Naive B cell (primary cell): ENCODE measurements around the gene FYN. TPM values are rescaled to one million over a fixed set of nuclear protein-coding genes. Genes with fewer than 3 reads are reported as not detected.

Experiments used
- ATAC-seq, 2 donors: fragments of 150-1000 bp; cut with Tn5 transposase; 2 replicates each; pipeline ENCODE4 v1.10.0; 2021; ENCODE audit warnings: low read depth in 2 of 2, mild to moderate bottlenecking in 2 of 2, moderate library complexity in 2 of 2
- DNase-seq: peaks from one replicate; pipeline ENCODE4 v3.0.0; 2022
- H3K27ac Mint-ChIP-seq, 6 donors: one replicate each; pipeline ENCODE4 v1.8.0; 2020 to 2022; ENCODE audit warnings: mild to moderate bottlenecking in 6 of 6, mixed read lengths in 6 of 6, moderate library complexity in 5 of 6, inconsistent platforms in 2 of 6
- H3K27me3 Mint-ChIP-seq, 3 donors: one replicate each; pipeline ENCODE4 v1.8.0; 2021 to 2022; ENCODE audit warnings: mixed read lengths in 3 of 3, mild to moderate bottlenecking in 1 of 3
- H3K36me3 Mint-ChIP-seq, 2 donors: one replicate each; pipeline ENCODE4 v1.8.0; 2020 to 2022; ENCODE audit warnings: mixed read lengths in 2 of 2, inconsistent platforms in 1 of 2, mild to moderate bottlenecking in 1 of 2
- H3K4me1 Mint-ChIP-seq, 3 donors: one replicate each; pipeline ENCODE4 v1.8.0; 2020 to 2022; ENCODE audit warnings: mixed read lengths in 3 of 3, inconsistent platforms in 1 of 3, mild to moderate bottlenecking in 1 of 3, moderate library complexity in 1 of 3
- H3K4me3 Mint-ChIP-seq, 8 donors: one replicate each; pipeline ENCODE4 v1.8.0; 2020 to 2022; ENCODE audit warnings: mild to moderate bottlenecking in 8 of 8, mixed read lengths in 8 of 8, moderate library complexity in 8 of 8, inconsistent platforms in 2 of 8
- H3K9me3 Mint-ChIP-seq, 7 donors: one replicate each; pipeline ENCODE4 v1.8.0; 2020 to 2022; ENCODE audit warnings: mixed read lengths in 7 of 7, mild to moderate bottlenecking in 5 of 7, inconsistent platforms in 2 of 7, moderate library complexity in 1 of 7
- polyA plus RNA-seq, 6 donors: library from polyadenylated mRNA; unstranded; fragments of 300-500 nt; fragmentation: Illumina TruSeq; gene quantifications; one replicate each; pipeline ENCODE4 v1.2.3, GENCODE V29; 2021; ENCODE audit warnings: low read depth in 6 of 6

Gene FYN
- polyA plus RNA-seq, 6 donors from 2014 or later: 53.1 to 94.5 (median 78.7) TPM

DNA sequence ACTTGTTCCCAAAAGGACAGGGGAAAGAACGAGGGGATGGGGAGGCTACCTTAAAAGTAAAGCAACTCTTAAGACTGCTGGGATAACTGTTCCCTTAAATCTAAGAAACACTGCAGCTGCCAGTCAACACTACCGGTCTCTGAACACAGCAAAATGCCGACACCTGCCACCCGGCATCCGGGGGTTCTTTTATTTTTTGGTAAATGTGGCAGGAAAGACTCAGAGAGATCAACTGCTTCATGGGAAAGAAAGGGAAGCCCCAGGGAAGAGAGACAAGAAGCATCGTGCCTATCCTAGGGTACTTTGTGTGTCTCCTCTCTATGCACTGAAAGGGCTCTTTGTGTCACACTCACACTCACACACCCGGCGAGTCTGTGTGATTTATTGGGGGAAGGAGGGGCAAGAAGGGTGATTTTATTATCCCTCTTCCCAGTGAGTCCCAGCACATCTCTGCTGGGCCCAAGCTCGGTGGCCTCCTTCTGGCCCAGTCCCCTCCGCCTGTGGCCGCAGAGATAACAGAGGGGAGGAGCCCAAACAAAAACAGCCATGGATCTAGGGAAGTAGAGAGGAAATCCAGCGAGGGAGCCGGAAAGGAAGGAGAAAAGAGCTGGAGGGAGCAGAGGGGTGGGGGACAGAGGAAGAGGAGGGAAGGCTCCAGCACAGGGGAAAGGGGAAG lies 1.4 kb downstream of the FYN start:
- peak; percentile 14 for DNase-seq
- no peak for ATAC-seq
- peak overlapping the region; percentile 87 to 99 (median 94) for H3K4me3 Mint-ChIP-seq

GRCh38 chr6:111871207-111871606 lies 2.0 kb downstream of the FYN start:
- Mint-ChIP-seq H3K4me1 (peaks cover 42 to 47% (median 44%) of the 10 kb centered on the region in 3 donors), H3K27ac (peak overlapping the region in 5 of 6 donors; percentile 79 to 99 (median 89)), H3K9me3 (peaks cover 0 to 1% (median 0%) of the 10 kb centered on the region in 7 donors), H3K36me3 (no peaks in the 10 kb centered on the region), H3K27me3 (no peaks in the 10 kb centered on the region), H3K4me3 (peak overlapping the region; percentile 87 to 99 (median 94))
- ATAC-seq: no peak
- no peak for DNase-seq

More for the DNA sequence above, 1.4 kb downstream of the FYN start:
- H3K4me1 Mint-ChIP-seq: peaks cover 42 to 44% (median 44%) of the 10 kb centered on the region in 3 donors
- peak overlapping the region; percentile 79 to 99 (median 88) for H3K27ac Mint-ChIP-seq
- H3K36me3 Mint-ChIP-seq: no peaks in the 10 kb centered on the region
- no peaks in the 10 kb centered on the region for H3K27me3 Mint-ChIP-seq
- peaks cover 0 to 1% (median 0%) of the 10 kb centered on the region in 7 donors for H3K9me3 Mint-ChIP-seq

DNA sequence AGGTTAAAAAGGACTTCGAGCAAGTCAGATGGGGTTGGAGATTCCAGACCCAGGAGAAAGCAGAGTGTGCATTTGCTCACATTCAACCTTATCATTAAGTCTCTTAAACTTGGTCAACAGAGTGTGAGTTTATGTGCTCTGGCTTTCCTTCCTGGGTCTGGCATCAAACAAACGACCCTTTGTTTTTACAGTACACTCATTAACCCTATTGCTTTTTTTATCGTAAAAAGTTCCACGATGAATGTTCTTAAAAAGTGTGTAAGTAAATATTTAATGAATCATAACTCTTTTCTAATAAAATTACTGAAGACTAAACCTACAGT lies 2.5 kb downstream of the FYN start:
- Mint-ChIP-seq H3K36me3 (no peaks in the 10 kb centered on the region), H3K9me3 (peaks cover 0 to 1% (median 0%) of the 10 kb centered on the region in 7 donors), H3K27ac (peak overlapping the region in 4 of 6 donors; percentile 19 to 92 (median 86)), H3K27me3 (no peaks in the 10 kb centered on the region), H3K4me3 (peak overlapping the region in 5 of 8 donors; percentile 87 to 99 (median 95)), H3K4me1 (peaks cover 46 to 51% (median 49%) of the 10 kb centered on the region in 3 donors)
- no peak for ATAC-seq
- DNase-seq: no peak

DNA sequence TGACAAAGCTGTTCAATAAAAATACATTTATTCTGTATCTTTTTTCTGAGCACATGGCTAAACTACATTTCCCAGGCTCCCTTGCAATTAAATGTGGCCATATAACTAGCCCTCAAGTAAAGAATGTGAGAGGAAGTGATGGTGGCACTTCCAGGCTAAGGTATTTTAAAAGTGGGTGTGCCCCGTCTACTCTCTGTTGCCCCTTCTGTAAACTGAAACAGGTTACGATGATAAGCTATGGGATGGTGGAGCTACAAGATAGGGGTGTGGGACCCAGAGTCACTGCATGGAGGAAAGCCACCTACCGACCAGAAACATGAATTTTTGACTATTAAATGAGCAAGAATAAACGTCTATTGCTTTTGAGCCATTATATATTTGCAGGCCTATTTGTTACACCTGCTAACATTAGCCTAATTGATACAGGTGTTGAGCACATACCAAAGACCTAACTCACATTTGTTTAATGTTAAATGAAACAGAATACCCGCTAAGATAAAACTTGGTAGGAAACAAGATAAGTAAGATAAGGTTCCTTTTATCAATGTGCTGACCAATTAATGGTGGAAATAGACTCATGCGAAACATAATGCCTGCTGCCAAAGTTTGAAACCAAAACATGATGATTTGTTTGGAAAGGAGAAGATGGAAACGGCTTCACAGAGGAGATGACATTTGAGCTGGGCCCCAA lies 3.1 kb downstream of the FYN start:
- peak; percentile 21 for DNase-seq
- no peak for ATAC-seq

DNA sequence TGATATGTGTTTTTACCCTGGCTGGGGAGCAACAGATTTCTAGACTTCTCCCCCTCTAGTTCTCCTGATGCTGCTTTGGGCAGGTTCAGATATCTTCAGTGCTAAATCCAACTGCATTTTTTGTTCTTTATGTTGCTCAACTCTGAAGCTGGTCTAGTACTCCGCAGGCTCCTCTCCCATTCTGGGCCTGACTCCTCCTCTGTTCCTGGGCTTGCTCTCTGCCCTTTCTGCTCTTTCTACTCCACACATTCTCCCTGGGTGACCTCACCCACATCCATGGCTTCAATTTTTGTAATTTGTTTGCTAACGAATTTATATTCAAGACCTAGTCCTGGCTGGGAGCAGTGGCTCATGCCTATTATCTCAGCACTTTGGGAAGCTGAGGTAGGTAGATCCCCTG lies 6.4 kb downstream of the FYN start:
- no peak for DNase-seq
- Mint-ChIP-seq H3K27ac (peak overlapping the region in 1 of 6 donors; percentile 86), H3K4me1 (peaks cover 38 to 44% (median 41%) of the 10 kb centered on the region in 3 donors)

More for the DNA sequence above, 3.1 kb downstream of the FYN start:
- no peaks in the 10 kb centered on the region for H3K36me3 Mint-ChIP-seq
- peaks cover 46 to 54% (median 51%) of the 10 kb centered on the region in 3 donors for H3K4me1 Mint-ChIP-seq
- peaks cover 0 to 1% (median 0%) of the 10 kb centered on the region in 7 donors for H3K9me3 Mint-ChIP-seq
- H3K4me3 Mint-ChIP-seq: peak overlapping the region in 6 of 8 donors; percentile 22 to 83 (median 49)
- H3K27ac Mint-ChIP-seq: peak overlapping the region in 4 of 6 donors; percentile 0 to 92 (median 66)
- H3K27me3 Mint-ChIP-seq: no peaks in the 10 kb centered on the region

GRCh38 chr6:111865909-111866546 lies 7.2 kb downstream of the FYN start:
- H3K4me1 Mint-ChIP-seq: peaks cover 32 to 38% (median 33%) of the 10 kb centered on the region in 3 donors
- no peak for DNase-seq
- H3K27ac Mint-ChIP-seq: no peak overlapping the region
- ATAC-seq: no peak
- H3K4me3 Mint-ChIP-seq: no peak overlapping the region
- H3K9me3 Mint-ChIP-seq: no peaks in the 10 kb centered on the region
- H3K27me3 Mint-ChIP-seq: no peaks in the 10 kb centered on the region
- no peaks in the 10 kb centered on the region for H3K36me3 Mint-ChIP-seq

More for the DNA sequence above, 6.4 kb downstream of the FYN start:
- Mint-ChIP-seq H3K4me3 (no peak overlapping the region), H3K9me3 (no peaks in the 10 kb centered on the region), H3K27me3 (no peaks in the 10 kb centered on the region), H3K36me3 (no peaks in the 10 kb centered on the region)
- ATAC-seq: no peak

GRCh38 chr6:111865049-111865585 lies 8.1 kb downstream of the FYN start:
- peak overlapping the region in 1 of 6 donors; percentile 36 for H3K27ac Mint-ChIP-seq

GRCh38 chr6:111864138-111865048 lies 8.9 kb downstream of the FYN start:
- no peaks in the 10 kb centered on the region for H3K27me3 Mint-ChIP-seq
- H3K4me1 Mint-ChIP-seq: peaks cover 19 to 42% (median 31%) of the 10 kb centered on the region in 3 donors
- ATAC-seq (no peak), DNase-seq (no peak)
- no peak overlapping the region for H3K4me3 Mint-ChIP-seq
- no peaks in the 10 kb centered on the region for H3K9me3 Mint-ChIP-seq
- no peaks in the 10 kb centered on the region for H3K36me3 Mint-ChIP-seq
- H3K27ac Mint-ChIP-seq: peak overlapping the region in 2 of 6 donors; percentile 14 to 40

More at GRCh38 chr6:111865049-111865585, 8.1 kb downstream of the FYN start:
- no peak for DNase-seq
- H3K4me3 Mint-ChIP-seq: no peak overlapping the region
- no peaks in the 10 kb centered on the region for H3K27me3 Mint-ChIP-seq
- no peaks in the 10 kb centered on the region for H3K9me3 Mint-ChIP-seq
- no peaks in the 10 kb centered on the region for H3K36me3 Mint-ChIP-seq
- ATAC-seq: no peak
- H3K4me1 Mint-ChIP-seq: peaks cover 24 to 40% (median 32%) of the 10 kb centered on the region in 3 donors

DNA sequence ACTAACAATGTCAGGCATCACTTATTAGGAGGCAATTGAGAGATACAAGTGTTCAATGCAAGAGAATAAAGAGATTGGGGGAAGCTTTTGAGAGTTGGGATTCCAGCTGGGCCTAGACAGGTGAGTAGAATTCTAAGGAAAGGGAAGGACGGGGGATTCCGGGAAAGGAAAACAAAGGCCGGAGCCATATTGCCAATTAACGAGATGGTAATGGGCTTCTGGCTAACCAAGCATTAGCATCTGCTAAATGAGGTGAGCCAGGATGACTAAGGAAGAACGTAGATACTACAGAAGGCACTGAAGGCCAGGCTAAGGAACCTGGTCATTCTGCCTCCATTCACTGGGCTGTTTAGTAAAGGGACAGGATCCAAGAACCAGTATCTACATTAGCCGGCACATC lies 10.5 kb downstream of the FYN start:
- no peaks in the 10 kb centered on the region for H3K36me3 Mint-ChIP-seq
- DNase-seq: no peak
- no peak overlapping the region for H3K4me3 Mint-ChIP-seq
- no peaks in the 10 kb centered on the region for H3K27me3 Mint-ChIP-seq
- H3K27ac Mint-ChIP-seq: peak overlapping the region in 1 of 6 donors; percentile 2
- ATAC-seq: no peak
- peaks cover 30 to 51% (median 34%) of the 10 kb centered on the region in 3 donors for H3K4me1 Mint-ChIP-seq
- H3K9me3 Mint-ChIP-seq: no peaks in the 10 kb centered on the region

DNA sequence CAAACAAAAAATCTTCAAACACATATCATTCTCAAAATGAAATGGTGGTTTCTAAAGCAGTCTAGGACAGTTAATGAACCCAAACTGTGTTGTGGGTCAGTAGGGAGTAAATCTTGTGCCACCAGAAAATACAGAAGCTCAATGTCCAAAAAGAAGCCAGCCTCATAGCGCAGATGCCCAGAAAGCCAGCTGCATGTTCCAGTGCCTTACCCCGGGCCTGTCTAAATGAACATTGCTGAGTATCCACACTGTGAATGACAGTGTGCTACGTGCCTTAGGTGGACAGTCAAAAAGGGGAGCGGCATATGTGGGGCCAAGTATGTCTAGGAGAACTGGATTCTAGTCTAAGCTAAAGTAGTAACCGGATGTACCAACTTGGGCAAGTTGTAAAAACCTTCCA lies 10.9 kb downstream of the FYN start:
- H3K36me3 Mint-ChIP-seq: no peaks in the 10 kb centered on the region
- no peak for DNase-seq
- H3K4me3 Mint-ChIP-seq: no peak overlapping the region
- no peaks in the 10 kb centered on the region for H3K27me3 Mint-ChIP-seq
- ATAC-seq: no peak
- no peaks in the 10 kb centered on the region for H3K9me3 Mint-ChIP-seq
- H3K4me1 Mint-ChIP-seq: peaks cover 30 to 49% (median 31%) of the 10 kb centered on the region in 3 donors
- no peak overlapping the region for H3K27ac Mint-ChIP-seq

DNA sequence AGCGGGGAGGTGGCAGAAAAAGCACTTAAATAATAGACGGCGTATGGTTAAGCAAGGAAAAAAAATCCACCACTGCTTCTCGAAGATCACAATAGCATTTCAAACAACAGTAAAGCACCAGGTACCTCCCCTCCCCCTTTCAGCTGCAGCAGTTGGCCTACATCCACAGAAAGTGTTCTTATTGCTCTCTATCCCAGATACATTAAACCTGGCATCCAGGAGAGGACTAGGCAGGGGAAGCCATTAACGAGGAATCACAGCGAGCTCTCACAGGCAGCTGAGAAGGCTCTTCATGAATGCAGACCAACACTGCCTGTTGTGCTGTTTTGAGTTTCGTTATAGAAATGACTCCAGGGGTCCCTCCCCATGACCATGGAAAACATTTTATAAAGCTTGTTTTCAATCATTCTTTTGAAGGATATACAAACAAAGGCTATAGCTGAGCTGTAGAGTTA lies 11.8 kb downstream of the FYN start:
- ATAC-seq: no peak
- DNase-seq: no peak

DNA sequence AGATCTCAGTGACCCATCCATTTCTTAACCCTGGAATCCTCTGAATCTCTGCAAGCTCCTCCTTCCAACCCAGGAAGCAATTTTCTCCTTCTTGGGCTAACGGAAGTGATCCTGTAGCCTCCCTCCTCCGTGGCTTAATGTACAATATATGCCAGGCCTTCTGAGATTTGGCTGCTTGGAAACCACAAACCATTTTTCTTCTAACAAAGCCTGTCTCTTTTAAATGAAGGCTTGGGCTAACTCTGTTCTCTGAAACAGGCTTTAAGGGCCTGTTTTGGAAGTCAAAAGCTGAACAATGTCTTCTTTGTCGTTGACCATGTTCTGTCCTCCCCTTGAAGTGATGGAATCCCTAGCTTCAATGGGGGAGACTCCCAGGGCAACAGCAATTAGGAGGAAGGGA lies 14.9 kb downstream of the FYN start:
- peak overlapping the region in 1 of 6 donors; percentile 47 for H3K27ac Mint-ChIP-seq
- H3K9me3 Mint-ChIP-seq: no peaks in the 10 kb centered on the region
- DNase-seq (no peak), ATAC-seq (no peak)
- H3K4me3 Mint-ChIP-seq: no peak overlapping the region
- H3K36me3 Mint-ChIP-seq: no peaks in the 10 kb centered on the region
- H3K27me3 Mint-ChIP-seq: no peaks in the 10 kb centered on the region
- H3K4me1 Mint-ChIP-seq: peaks cover 17 to 48% (median 19%) of the 10 kb centered on the region in 3 donors

More for the DNA sequence above, 11.8 kb downstream of the FYN start:
- no peak overlapping the region for H3K4me3 Mint-ChIP-seq
- H3K4me1 Mint-ChIP-seq: peaks cover 25 to 57% (median 30%) of the 10 kb centered on the region in 3 donors
- H3K27me3 Mint-ChIP-seq: no peaks in the 10 kb centered on the region
- H3K9me3 Mint-ChIP-seq: no peaks in the 10 kb centered on the region
- H3K36me3 Mint-ChIP-seq: no peaks in the 10 kb centered on the region
- no peak overlapping the region for H3K27ac Mint-ChIP-seq
